A673 (cell line): Measurements from ENCODE around the gene OR7A17. TPM values are rescaled to one million over a fixed set of nuclear protein-coding genes. Genes with fewer than 3 reads are reported as not detected.

Source experiments
- BruUV-seq: library from RNA; stranded (reverse); fragments of 400-500 nt; replicated peaks from 2 replicates; lab custom pipeline; 2021; lab: Mats Ljungman, UMichigan
- CTCF ChIA-PET: fragments of 300-600 bp; sonication (Branson Sonifier 250); formaldehyde crosslinking; loops from one replicate; lab custom pipeline; 2022; ENCODE audit warnings: antibody characterized with exemption; lab: Charles Lee
- POLR2A ChIA-PET: fragments of 300-600 bp; sonication (Branson Sonifier 250); formaldehyde crosslinking; loops from one replicate; lab custom pipeline; 2022; ENCODE audit warnings: antibody characterized with exemption; ENCODE audit not compliant: low non-redundant PET; lab: Charles Lee
- DNase-seq: peaks from one replicate; pipeline ENCODE4 v3.0.0-alpha.2; 2015; ENCODE audit warnings: low spot score
- H3K27ac ChIP-seq: fragments of 200-600 bp; sonication (generic); 2 replicates; pipeline ENCODE4 v1.5.1; 2016; ENCODE audit warnings: mixed run types, low read depth, mild to moderate bottlenecking, mixed read lengths, antibody characterized with exemption, low read length; ENCODE audit not compliant: poor library complexity, severe bottlenecking
- H3K27me3 ChIP-seq: fragments of 200-600 bp; sonication (generic); replicated peaks from 2 replicates; pipeline ENCODE4 v1.6.1; 2017; ENCODE audit warnings: mixed run types, low read depth, mild to moderate bottlenecking, mixed read lengths, antibody characterized with exemption, low read length; ENCODE audit not compliant: insufficient read depth, poor library complexity
- H3K36me3 ChIP-seq: fragments of 200-600 bp; sonication (generic); 2 replicates; pipeline ENCODE4 v1.6.1; 2016; ENCODE audit warnings: mixed run types, mild to moderate bottlenecking, mixed read lengths, antibody characterized with exemption, low read length; ENCODE audit not compliant: insufficient read depth, poor library complexity, severe bottlenecking
- H3K4me1 ChIP-seq: fragments of 200-600 bp; sonication (generic); 2 replicates; pipeline ENCODE4 v1.6.1; 2017; ENCODE audit warnings: mixed run types, mild to moderate bottlenecking, mixed read lengths, antibody characterized with exemption, low read length; ENCODE audit not compliant: insufficient read depth, poor library complexity, severe bottlenecking
- H3K4me3 ChIP-seq: fragments of 200-600 bp; sonication (generic); 2 replicates; pipeline ENCODE4 v1.5.1; 2016; ENCODE audit warnings: low read depth, mixed run types, mild to moderate bottlenecking, mixed read lengths, low read length; ENCODE audit not compliant: poor library complexity, severe bottlenecking
- H3K9me3 ChIP-seq: fragments of 200-600 bp; sonication (generic); 2 replicates; pipeline ENCODE4 v1.6.1; 2016; ENCODE audit warnings: mixed run types, low read depth, mild to moderate bottlenecking, mixed read lengths, antibody characterized with exemption, low read length; ENCODE audit not compliant: poor library complexity, severe bottlenecking
- CTCF ChIP-seq: fragments of 300-800, 200-600 bp; sonication (generic); conservative IDR thresholded peaks from 2 replicates; pipeline ENCODE4 v1.5.1; 2017; ENCODE audit warnings: low read depth, mild to moderate bottlenecking, antibody characterized with exemption, low read length, moderate library complexity, mixed read lengths
- EZH2 ChIP-seq: fragments of 200-600 bp; sonication (generic); IDR thresholded peaks from 2 replicates; pipeline ENCODE4 v1.6.1; 2017; ENCODE audit warnings: borderline replicate concordance, low read depth, mild to moderate bottlenecking, mixed read lengths, antibody characterized with exemption, low read length; ENCODE audit not compliant: poor library complexity, severe bottlenecking
- intact Hi-C: fragments of 100-400 bp; cut with micrococcal nuclease; formaldehyde crosslinking; loops from one replicate; pipeline ENCODE4 v1.10.0; 2022; ENCODE audit not compliant: unreplicated experiment
- total RNA-seq: library from RNA; stranded (reverse); gene quantifications from 2 replicates; pipeline ENCODE4 v1.2.3, GENCODE V29; 2021

OR7A17 gene
- total RNA-seq, 1 experiment from 2014 or later: not detected

- H3K36me3 ChIP-seq: no peaks in the 10 kb centered on the region
- ChIA-PET CTCF (no interaction called here), POLR2A (no interaction called here)
- DNase-seq: no peak
- H3K4me3 ChIP-seq: no peak overlapping the region
- H3K9me3 ChIP-seq: no peaks in the 10 kb centered on the region
- no peak for TF ChIP-seq CTCF
- no peak for TF ChIP-seq EZH2
- no TSS peak for BruUV-seq
- intact Hi-C loops: no loop called here
- no peaks in the 10 kb centered on the region for H3K4me1 ChIP-seq
- no peak overlapping the region for H3K27ac ChIP-seq
- H3K27me3 ChIP-seq: peaks cover 34% of the 10 kb centered on the region
Measured at GRCh38 chr19:14868497-14868896, 17.4 kb downstream of the OR7A17 start.

GRCh38 chr19:14848822-14849221 lies 37.1 kb downstream of the OR7A17 start, which contains the start of gene OR7A10:
Gene OR7A10 (minus strand): TSS chr19:14848922. CDS start chr19:14841877, 7,045 bp downstream.
- ChIA-PET CTCF (no interaction called here), POLR2A (no interaction called here)
- Histone ChIP-seq H3K36me3 (no peaks in the 10 kb centered on the region), H3K4me3 (no peak within 1 kb of the TSS), H3K27ac (no peak within 1 kb of the TSS), H3K27me3 (peaks cover 50% of the 10 kb centered on the region), H3K4me1 (no peaks in the 10 kb centered on the region), H3K9me3 (no peaks in the 10 kb centered on the region)
- no TSS peak for BruUV-seq
- no peak for DNase-seq
- intact Hi-C loops: no loop called here
- TF ChIP-seq CTCF (no peak), EZH2 (no peak)

- intact Hi-C loops: no loop called here
- Histone ChIP-seq H3K9me3 (no peaks in the 10 kb centered on the region), H3K36me3 (no peaks in the 10 kb centered on the region), H3K4me3 (no peak overlapping the region), H3K27ac (no peak overlapping the region), H3K4me1 (no peaks in the 10 kb centered on the region), H3K27me3 (peaks cover 20% of the 10 kb centered on the region)
- DNase-seq: no peak
- ChIA-PET POLR2A (no interaction called here), CTCF (no interaction called here)
- no peak for TF ChIP-seq EZH2
- TF ChIP-seq CTCF: no peak
- no TSS peak for BruUV-seq
Measured at GRCh38 chr19:14843578-14843977, 42.4 kb downstream of the OR7A17 start.
